Activated T-helper 1 cell treated with anti-CD3 and anti-CD28 coated beads, Interleukin-12 subunit alpha, Interleukin-12 subunit beta, Interleukin-2, Interleukin-4 antibody, amounts not matched to agents 30 ng/mL and 10 ng/mL and 1 ng/mL, durations not matched to agents 14 hours and 24 hours and 36 hours (primary cell): ENCODE results near the gene KATNB1. TPM values are rescaled to one million over a fixed set of nuclear protein-coding genes. Genes with fewer than 3 reads are reported as not detected.
"Not testable (repeated sequence)": the region's sequence is repeated elsewhere in the genome, so short reads cannot be mapped to it uniquely, and the experiment has no call there.

Experiments
- DNase-seq: peaks from one replicate; pipeline ENCODE4 v3.0.0; 2021; ENCODE audit warnings: low spot score
- H3K27ac Mint-ChIP-seq: one replicate; pipeline ENCODE4 v1.8.0; 2021; ENCODE audit warnings: mild to moderate bottlenecking, mixed read lengths
- H3K27me3 Mint-ChIP-seq: one replicate; pipeline ENCODE4 v1.8.0; 2022; ENCODE audit warnings: mild to moderate bottlenecking, moderate library complexity, mixed read lengths; ENCODE audit not compliant: insufficient read depth
- H3K36me3 Mint-ChIP-seq: one replicate; pipeline ENCODE4 v1.8.0; 2021; ENCODE audit warnings: low read depth, mixed read lengths
- H3K4me1 Mint-ChIP-seq: one replicate; pipeline ENCODE4 v1.8.0; 2021; ENCODE audit warnings: low read depth, mixed read lengths
- H3K4me3 Mint-ChIP-seq: one replicate; pipeline ENCODE4 v1.8.0; 2021; ENCODE audit warnings: mild to moderate bottlenecking, moderate library complexity, mixed read lengths
- H3K9me3 Mint-ChIP-seq: one replicate; pipeline ENCODE4 v1.8.0; 2021; ENCODE audit warnings: mixed read lengths
- intact Hi-C: fragments of 100-400 bp; cut with micrococcal nuclease; formaldehyde crosslinking; loops from one replicate; pipeline ENCODE4 v1.15.1; 2024
- total RNA-seq: library from RNA; stranded (reverse); gene quantifications from 2 replicates; pipeline ENCODE4 v1.2.3, GENCODE V29; 2022

KATNB1 gene
- total RNA-seq, 1 donor from 2014 or later = 46.1 TPM

DNA sequence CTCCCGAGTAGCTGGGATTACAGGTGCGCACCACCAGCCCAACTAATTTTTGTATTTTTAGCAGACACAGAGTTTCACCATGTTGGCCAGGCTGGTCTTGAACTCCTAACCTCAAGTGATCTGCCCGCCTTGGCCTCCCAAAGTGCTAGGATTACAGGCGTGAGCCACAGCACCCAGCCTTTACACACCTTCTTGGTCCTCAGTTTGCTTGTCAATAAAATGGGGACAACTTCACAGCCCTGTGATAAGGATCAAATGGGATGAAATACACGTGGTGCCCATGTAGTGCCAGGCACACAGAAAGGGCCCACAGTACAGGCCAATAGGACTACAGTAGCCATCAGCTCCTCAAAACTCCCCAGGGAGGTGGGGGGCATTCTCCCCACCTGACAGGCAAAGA is 60.4 kb downstream of the KATNB1 start:
- intact Hi-C loops = loop anchor here (5.0 to 10.0 kb wide), 2 partner anchors 39 to 99 kb away; no protein-coding TSS in a partner anchor
- Mint-ChIP-seq H3K27me3 (peaks cover 24% of the 10 kb centered on the region), H3K4me1 (peaks cover 17% of the 10 kb centered on the region)
- not testable (repeated sequence) for H3K36me3 Mint-ChIP-seq, H3K27ac Mint-ChIP-seq, H3K9me3 Mint-ChIP-seq, H3K4me3 Mint-ChIP-seq, DNase-seq

DNA sequence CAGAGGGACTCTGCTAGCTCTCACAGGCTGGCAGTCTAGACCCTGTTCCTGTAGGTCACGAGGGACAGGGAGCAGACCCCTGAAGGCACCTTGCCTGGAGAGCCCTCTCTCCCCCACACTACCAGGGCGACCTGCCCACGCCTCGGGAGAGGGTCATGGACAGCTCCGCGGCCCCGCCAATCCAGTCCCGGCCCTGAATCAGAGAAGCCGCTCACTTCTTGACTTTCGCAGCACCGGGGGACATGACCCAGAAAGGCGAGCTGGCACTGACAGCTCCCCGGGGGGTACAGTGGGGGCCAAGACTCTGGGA is 61.6 kb downstream of the KATNB1 start:
- Mint-ChIP-seq H3K27me3 (peaks cover 28% of the 10 kb centered on the region), H3K4me3 (no peak overlapping the region), H3K27ac (no peak overlapping the region), H3K4me1 (peaks cover 17% of the 10 kb centered on the region), H3K9me3 (no peaks in the 10 kb centered on the region), H3K36me3 (no peaks in the 10 kb centered on the region)
- DNase-seq = no peak
- intact Hi-C loops = loop anchor here (5.0 to 10.0 kb wide), 2 partner anchors 40 to 98 kb away; no protein-coding TSS in a partner anchor

DNA sequence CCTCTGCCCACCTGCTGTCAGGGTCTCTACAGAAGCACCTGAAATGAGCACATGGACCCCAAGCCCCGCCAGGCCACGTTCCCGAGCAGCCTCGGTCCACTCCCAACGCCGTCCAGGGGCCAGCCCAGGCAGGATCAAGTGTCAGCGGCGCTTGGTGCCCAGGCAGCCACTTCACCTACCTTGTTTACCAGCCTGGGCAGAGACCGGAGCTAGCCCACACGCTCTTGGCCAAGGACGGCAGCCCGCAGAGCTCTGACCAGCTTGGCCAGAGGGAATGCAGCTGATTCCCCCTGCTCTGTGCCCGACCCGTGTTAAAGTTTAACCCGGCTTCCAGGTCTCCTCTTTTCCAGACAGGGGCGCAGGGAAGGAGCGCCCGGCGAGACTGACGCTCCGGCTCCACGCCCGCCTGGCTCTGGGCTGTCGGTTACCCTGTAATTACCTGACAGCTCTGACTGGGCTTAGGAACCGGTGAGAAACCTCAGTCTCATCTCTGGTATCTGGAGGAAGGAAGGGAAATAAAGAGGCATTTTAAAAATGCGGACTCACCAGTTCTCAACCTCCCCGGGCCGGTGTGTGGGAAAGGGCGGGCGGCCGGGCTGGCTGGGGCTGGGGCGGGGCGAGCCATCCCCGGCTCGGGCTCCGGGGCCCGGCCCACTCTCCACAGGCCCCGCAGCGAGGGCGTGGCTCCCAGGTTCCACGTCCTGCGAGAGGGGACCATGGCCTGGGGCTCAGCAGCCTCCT is 62.1 kb downstream of the KATNB1 start:
- peaks cover 29% of the 10 kb centered on the region for H3K27me3 Mint-ChIP-seq
- H3K27ac Mint-ChIP-seq = no peak overlapping the region
- peaks cover 21% of the 10 kb centered on the region for H3K4me1 Mint-ChIP-seq
- DNase-seq = no peak
- H3K36me3 Mint-ChIP-seq = peaks cover 2% of the 10 kb centered on the region
- H3K9me3 Mint-ChIP-seq = no peaks in the 10 kb centered on the region
- intact Hi-C loops = loop anchor here (5.0 to 10.0 kb wide), 2 partner anchors 40 to 97 kb away; no protein-coding TSS in a partner anchor
- H3K4me3 Mint-ChIP-seq = no peak overlapping the region

DNA sequence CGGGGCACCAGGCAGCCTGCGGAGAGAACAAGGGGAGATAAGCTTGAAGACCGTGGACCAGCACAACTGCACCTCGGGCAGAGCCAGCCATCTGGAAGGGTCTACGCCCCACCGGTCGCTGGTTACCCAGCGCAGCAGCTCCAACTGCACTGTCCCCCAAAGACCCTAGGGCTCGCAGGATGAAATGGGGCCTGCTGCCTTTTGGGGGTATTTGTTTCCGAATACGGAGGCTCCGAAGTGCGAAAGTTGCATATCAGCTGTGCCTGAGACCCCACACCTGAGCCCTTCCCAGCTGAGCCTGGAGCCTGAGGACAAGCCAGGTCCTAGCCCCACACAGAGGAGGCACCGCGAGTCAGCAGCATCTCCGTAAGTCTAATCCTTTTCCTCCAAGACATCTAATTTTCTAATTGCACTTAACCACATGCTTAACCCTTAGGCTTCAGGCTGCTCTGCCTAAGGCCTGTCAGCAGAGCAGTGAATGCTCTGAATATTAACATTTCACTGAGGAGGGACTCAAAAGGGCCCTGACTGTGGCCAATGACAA is 62.8 kb downstream of the KATNB1 start:
- peaks cover 35% of the 10 kb centered on the region for H3K27me3 Mint-ChIP-seq
- peaks cover 2% of the 10 kb centered on the region for H3K36me3 Mint-ChIP-seq
- H3K27ac Mint-ChIP-seq = no peak overlapping the region
- no peaks in the 10 kb centered on the region for H3K9me3 Mint-ChIP-seq
- H3K4me1 Mint-ChIP-seq = peaks cover 24% of the 10 kb centered on the region
- intact Hi-C loops = loop anchor here (5.0 to 10.0 kb wide), 2 partner anchors 41 to 96 kb away; no protein-coding TSS in a partner anchor
- H3K4me3 Mint-ChIP-seq = no peak overlapping the region
- no peak for DNase-seq

DNA sequence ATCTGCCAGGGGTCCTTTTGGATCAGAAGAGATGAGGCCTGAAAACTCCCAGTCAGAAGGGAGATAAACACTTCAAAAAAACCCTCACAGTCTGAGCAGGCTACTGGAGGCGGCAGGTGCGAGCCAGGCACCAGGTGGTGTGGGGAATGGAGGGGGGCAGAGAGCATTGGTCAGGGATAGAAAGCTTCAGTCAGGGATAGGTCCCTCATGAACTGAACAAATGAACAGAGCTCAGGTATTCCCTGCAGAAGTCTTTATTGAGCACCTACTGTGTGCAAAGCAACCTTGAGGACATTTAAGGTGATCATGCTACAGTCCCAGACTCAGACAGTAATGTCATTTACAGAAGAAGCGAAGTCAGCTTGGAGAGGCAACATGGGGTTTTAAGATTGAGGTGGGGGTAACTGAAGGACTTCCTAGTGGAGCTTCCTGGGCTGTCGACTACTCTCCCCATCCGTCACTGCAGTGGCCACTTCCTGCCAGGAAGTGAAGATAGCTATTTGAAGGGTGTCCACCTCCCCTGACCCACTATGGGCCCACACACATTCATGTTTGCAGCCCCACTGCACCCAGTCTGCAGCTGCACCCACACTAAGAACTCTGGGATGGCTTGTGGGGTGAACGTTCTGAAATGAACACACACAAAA is 63.5 kb downstream of the KATNB1 start:
- intact Hi-C loops = loop anchor here (5.0 to 10.0 kb wide), 2 partner anchors 42 to 96 kb away; no protein-coding TSS in a partner anchor
- Mint-ChIP-seq H3K9me3 (no peaks in the 10 kb centered on the region), H3K36me3 (peaks cover 2% of the 10 kb centered on the region), H3K27ac (no peak overlapping the region), H3K4me3 (no peak overlapping the region), H3K4me1 (peaks cover 24% of the 10 kb centered on the region), H3K27me3 (peaks cover 38% of the 10 kb centered on the region)
- DNase-seq = no peak

DNA sequence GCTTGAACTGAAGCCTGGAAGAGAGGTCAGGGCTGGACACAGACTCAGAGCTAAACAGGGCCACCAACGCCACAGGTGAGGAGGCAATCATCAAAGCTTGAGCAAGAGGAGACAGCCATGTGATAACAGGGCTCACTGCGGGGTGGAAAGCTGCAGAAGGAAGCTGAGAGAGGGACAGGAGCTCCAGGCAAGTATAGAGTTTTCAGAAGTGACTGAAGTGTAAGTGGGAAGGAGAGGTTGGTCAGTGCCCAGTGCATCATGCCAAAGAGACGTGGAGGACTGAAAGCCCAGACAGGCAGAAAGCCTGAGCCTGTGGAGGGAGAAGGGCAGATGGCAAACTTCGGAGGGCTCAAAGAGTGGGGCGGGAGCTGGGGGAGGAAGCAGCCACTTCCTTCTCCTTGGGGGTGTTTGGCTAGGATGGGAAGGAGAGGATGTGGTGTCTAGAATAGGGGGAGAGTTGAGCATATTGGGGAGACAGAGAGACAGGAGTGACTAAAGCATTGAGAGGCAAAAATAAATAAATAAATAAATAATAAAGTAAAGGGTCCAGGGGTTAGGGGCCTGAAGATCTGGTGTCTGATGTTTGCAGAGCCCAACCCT is 64.1 kb downstream of the KATNB1 start:
- no peak overlapping the region for H3K27ac Mint-ChIP-seq
- no peak for DNase-seq
- H3K36me3 Mint-ChIP-seq = peaks cover 2% of the 10 kb centered on the region
- H3K4me1 Mint-ChIP-seq = peaks cover 24% of the 10 kb centered on the region
- H3K4me3 Mint-ChIP-seq = no peak overlapping the region
- intact Hi-C loops = loop anchor here (5.0 to 10.0 kb wide), 2 partner anchors 42 to 95 kb away; no protein-coding TSS in a partner anchor
- no peaks in the 10 kb centered on the region for H3K9me3 Mint-ChIP-seq
- peaks cover 44% of the 10 kb centered on the region for H3K27me3 Mint-ChIP-seq

DNA sequence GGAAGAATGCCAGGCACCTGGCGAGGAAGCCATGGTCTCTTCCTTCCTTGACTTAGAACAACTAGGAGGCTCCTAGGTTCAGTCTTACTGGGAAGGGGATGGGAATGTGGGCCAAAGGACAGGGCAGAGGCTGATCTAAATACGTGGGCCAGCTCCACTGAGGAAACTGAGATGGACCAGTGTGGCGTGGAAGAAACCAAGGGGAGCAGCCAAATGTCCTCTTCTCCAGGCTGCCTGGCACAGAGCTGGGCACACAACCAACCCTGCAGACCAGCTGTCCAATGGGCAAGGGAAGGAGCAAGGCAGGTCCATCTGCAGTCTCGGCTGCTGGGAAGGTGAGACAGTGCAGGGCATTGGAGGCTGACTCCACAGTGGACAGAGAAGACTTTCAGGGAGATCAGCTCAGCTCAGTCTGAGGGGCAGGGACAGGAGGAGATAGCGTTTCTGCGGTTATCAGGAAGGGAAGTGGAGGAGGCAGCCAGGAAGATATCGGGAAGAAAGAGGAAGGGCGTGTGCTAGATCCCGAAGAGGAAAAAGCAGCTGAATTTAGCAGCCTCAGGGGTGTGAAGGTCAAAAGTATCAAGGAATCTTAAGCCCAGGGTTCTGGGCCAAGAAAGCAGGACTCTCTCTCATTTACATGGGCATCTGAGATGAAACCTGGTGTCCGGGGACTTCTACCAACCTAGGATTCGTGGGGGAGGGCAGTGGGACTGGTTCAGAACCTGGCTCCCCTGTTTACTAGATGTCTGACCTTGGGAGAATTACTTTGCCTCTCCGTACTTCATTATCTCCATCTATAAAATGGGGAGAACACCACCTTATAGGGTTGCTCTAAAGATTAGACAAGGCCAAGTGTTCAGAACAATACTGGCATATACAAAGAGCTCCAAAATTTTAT is 64.9 kb downstream of the KATNB1 start:
- no peak for DNase-seq
- H3K36me3 Mint-ChIP-seq = peaks cover 2% of the 10 kb centered on the region
- intact Hi-C loops = no loop called here
- peak overlapping the region; percentile 15 for H3K27ac Mint-ChIP-seq
- H3K9me3 Mint-ChIP-seq = no peaks in the 10 kb centered on the region
- H3K4me1 Mint-ChIP-seq = peaks cover 24% of the 10 kb centered on the region
- H3K27me3 Mint-ChIP-seq = peaks cover 47% of the 10 kb centered on the region
- H3K4me3 Mint-ChIP-seq = no peak overlapping the region

DNA sequence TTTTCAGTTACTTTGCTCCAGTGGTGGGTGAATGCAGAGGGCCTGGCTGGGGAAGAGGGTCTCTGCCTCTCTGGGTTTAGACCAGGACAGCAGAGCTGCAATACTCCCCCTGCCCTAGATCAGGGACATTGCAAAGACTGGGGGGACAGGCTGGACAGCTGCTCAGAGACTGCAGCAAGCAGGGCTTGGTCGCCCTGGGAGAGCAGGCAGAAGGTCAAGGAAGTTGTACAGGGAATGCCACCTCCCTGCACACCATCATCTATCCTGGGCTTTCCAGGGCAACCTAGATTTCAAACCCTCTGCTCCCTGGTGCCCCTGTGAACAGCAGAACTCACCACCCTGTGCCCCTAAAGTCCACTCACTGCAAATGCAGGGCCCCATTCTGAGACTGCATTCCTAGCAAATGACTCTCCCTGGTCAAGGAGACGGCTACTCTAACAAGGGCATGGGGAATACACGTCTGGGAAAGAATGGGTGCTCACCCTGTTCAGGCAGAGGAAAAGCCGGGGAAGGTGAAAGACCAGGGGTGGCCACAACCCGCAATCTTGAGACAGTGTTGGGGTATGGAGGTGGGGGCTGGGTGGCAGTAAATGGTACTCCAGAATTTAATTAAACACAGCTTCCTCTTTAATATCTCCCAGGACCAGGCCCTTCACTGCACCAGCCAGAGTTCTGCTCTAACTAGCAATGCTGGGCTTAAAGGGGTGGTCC is 65.7 kb downstream of the KATNB1 start:
- peaks cover 24% of the 10 kb centered on the region for H3K4me1 Mint-ChIP-seq
- H3K4me3 Mint-ChIP-seq = no peak overlapping the region
- H3K27me3 Mint-ChIP-seq = peaks cover 50% of the 10 kb centered on the region
- no peak overlapping the region for H3K27ac Mint-ChIP-seq
- no peaks in the 10 kb centered on the region for H3K9me3 Mint-ChIP-seq
- peaks cover 2% of the 10 kb centered on the region for H3K36me3 Mint-ChIP-seq
- DNase-seq = no peak
- intact Hi-C loops = no loop called here

DNA sequence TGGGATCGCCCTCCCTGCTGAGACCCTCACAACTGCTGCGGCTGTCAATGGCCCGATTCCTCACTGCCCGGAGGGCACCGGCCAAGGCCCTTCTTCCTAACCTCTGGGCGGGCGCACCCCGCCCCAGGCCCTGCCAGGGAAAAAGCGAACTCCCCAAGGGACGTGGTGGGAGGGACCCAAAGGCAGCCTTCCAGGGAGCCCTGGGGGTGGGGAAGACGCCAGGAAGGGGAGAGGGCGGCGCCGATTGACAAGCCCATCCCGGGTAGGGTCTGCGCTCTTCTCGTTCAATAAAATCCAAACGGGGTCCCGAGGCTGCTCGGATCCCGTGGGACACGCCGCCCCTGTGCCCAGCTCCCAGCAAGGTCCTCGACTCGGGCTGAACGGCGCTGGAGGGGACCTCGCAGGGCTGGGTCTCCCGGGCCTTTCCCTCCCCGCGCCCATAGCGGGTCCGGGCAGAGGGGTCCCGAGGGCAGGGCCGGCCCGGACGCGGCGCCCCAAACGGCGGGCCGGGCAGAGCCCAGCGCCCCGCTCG is 66.3 kb downstream of the KATNB1 start:
- H3K4me1 Mint-ChIP-seq = peaks cover 24% of the 10 kb centered on the region
- H3K27me3 Mint-ChIP-seq = peaks cover 56% of the 10 kb centered on the region
- H3K36me3 Mint-ChIP-seq = peaks cover 2% of the 10 kb centered on the region
- H3K4me3 Mint-ChIP-seq = no peak overlapping the region
- H3K27ac Mint-ChIP-seq = no peak overlapping the region
- intact Hi-C loops = loop anchor here (1.0 kb wide), 1 partner anchor 8 kb away; no protein-coding TSS in a partner anchor
- DNase-seq = no peak
- H3K9me3 Mint-ChIP-seq = no peaks in the 10 kb centered on the region

DNA sequence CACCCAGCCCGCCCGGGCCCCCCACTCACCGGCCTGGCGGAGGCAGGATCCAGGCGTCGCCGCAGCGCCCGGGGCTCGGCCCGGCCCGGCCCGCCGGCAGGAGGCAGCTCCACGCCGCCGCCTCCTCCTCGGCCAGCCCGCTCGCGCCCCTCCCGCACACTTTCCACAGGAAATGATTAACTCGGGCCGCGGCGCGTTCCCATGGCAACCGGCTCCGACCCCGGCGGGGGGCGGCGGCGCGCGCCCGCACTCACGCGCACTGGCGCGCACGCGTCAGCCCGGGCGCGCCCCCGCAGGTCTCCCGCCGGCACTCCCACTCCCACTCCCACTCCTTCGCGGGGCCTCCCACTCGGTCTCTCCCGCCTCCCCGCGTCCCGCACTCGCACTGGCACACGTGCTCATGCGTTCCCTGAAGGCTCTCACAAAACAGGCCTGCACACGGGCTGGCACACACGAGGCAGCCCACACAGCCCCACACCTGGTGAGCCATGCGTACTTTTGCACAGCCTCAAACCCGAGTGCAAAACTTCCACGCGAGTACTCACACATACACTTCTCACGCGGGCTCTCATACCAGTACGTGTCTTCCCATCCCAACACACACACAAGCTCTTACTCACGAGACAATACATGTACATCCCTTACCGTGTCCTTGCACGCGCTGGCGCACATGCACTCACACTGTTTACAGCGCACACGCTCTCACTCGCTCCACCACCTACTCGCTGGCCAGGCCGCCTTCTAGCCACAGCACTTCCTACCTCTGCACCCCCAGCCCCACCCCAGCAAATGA is 67.0 kb downstream of the KATNB1 start, which contains the start of gene KIFC3:
KIFC3 (minus strand) TSS at position 151 of the 793 bp plus-strand sequence. CDS start 4,248 bp downstream, outside the sequence.
- intact Hi-C loops = loop anchor here (1.0 kb wide), 1 partner anchor 8 kb away; no protein-coding TSS in a partner anchor
- H3K4me3 Mint-ChIP-seq = peak within 1 kb of the TSS; percentile 83
- H3K36me3 Mint-ChIP-seq = peaks cover 2% of the 10 kb centered on the region
- peak; percentile 61 for DNase-seq
- no peaks in the 10 kb centered on the region for H3K9me3 Mint-ChIP-seq
- H3K4me1 Mint-ChIP-seq = peaks cover 26% of the 10 kb centered on the region
- peak within 1 kb of the TSS; percentile 89 for H3K27ac Mint-ChIP-seq
- H3K27me3 Mint-ChIP-seq = peaks cover 59% of the 10 kb centered on the region
